Smooth muscle cell (in vitro differentiated cells): ENCODE measurements around the gene PHACTR2. TPM values are rescaled to one million over a fixed set of nuclear protein-coding genes. Genes with fewer than 3 reads are reported as not detected.
"Not testable (repeated sequence)": the region's sequence is repeated elsewhere in the genome, so short reads cannot be mapped to it uniquely, and the experiment has no call there.

Experiments used
- DNase-seq: peaks from one replicate; lab custom pipeline; 2025; ENCODE audit not compliant: unreplicated experiment; lab: John Stamatoyannopoulos, UW
- H2AFZ ChIP-seq: fragments of 200-600 bp; sonication (generic); 2 replicates; pipeline ENCODE4 v1.6.0; 2016; ENCODE audit warnings: antibody characterized with exemption, low read depth, mild to moderate bottlenecking
- H3F3A ChIP-seq: fragments of 200-600 bp; sonication (generic); 2 replicates; pipeline ENCODE4 v1.6.0; 2017; ENCODE audit warnings: antibody characterized with exemption, low read depth
- H3K27ac ChIP-seq: fragments of 200-600 bp; sonication (generic); 2 replicates; pipeline ENCODE4 v1.5.1; 2016; ENCODE audit warnings: low read depth, mild to moderate bottlenecking
- H3K27me3 ChIP-seq: fragments of 200-600 bp; sonication (generic); 2 replicates; pipeline ENCODE4 v1.6.1; 2016; ENCODE audit warnings: low read depth, mild to moderate bottlenecking
- H3K36me3 ChIP-seq: fragments of 200-600 bp; sonication (generic); 2 replicates; pipeline ENCODE4 v1.5.1; 2016; ENCODE audit warnings: low read depth
- H3K4me1 ChIP-seq: fragments of 200-600 bp; sonication (generic); 2 replicates; pipeline ENCODE4 v1.5.1; 2016; ENCODE audit warnings: low read depth
- H3K4me2 ChIP-seq: fragments of 200-600 bp; sonication (generic); 2 replicates; pipeline ENCODE4 v1.6.0; 2016; ENCODE audit warnings: mild to moderate bottlenecking
- H3K4me3 ChIP-seq: fragments of 200-600 bp; sonication (generic); 2 replicates; pipeline ENCODE4 v1.5.1; 2016; ENCODE audit warnings: mild to moderate bottlenecking
- H3K79me2 ChIP-seq: fragments of 200-600 bp; sonication (generic); 2 replicates; pipeline ENCODE4 v1.6.0; 2016; ENCODE audit warnings: low read depth, mild to moderate bottlenecking
- H3K9ac ChIP-seq: fragments of 200-600 bp; sonication (generic); 2 replicates; pipeline ENCODE4 v1.6.0; 2016; ENCODE audit warnings: low read depth
- H3K9me3 ChIP-seq: fragments of 200-600 bp; sonication (generic); replicated peaks from 2 replicates; pipeline ENCODE4 v1.5.1; 2016; ENCODE audit warnings: low read depth
- H4K20me1 ChIP-seq: fragments of 200-600 bp; sonication (generic); 2 replicates; pipeline ENCODE4 v1.6.0; 2016; ENCODE audit warnings: low read depth
- WGBS: methylation state at CpG from one replicate; pipeline ENCODE4 v1.1.7; 2016; ENCODE audit warnings: low lambda C conversion rate; 5-methylcytosine and 5-hydroxymethylcytosine counted together
- polyA plus RNA-seq: library from polyadenylated mRNA; unstranded; fragments of >200 nt; fragmentation: Nextera tagmentation; extraction: Ambion mirVana; gene quantifications from 2 replicates; pipeline ENCODE4 v1.2.1, GENCODE V29; 2016
- total RNA-seq: library from RNA; depleted of rRNA; stranded (reverse); fragments of >200 nt; gene quantifications from 2 replicates; pipeline ENCODE4 v1.2.3, GENCODE V29; 2014
- TF ChIP-seq, protein P1 (sequence below): fragments of 200-600 bp; sonication (generic); IDR thresholded peaks from 2 replicates; pipeline ENCODE4 v1.5.1; 2017; ENCODE audit warnings: borderline replicate concordance, mild to moderate bottlenecking, antibody characterized with exemption; ENCODE audit not compliant: insufficient read depth, poor library complexity, severe bottlenecking

Gene PHACTR2
- total and polyA plus RNA-seq, 2 experiments from 2014 or later, result 62.7 to 80.4 TPM

DNA sequence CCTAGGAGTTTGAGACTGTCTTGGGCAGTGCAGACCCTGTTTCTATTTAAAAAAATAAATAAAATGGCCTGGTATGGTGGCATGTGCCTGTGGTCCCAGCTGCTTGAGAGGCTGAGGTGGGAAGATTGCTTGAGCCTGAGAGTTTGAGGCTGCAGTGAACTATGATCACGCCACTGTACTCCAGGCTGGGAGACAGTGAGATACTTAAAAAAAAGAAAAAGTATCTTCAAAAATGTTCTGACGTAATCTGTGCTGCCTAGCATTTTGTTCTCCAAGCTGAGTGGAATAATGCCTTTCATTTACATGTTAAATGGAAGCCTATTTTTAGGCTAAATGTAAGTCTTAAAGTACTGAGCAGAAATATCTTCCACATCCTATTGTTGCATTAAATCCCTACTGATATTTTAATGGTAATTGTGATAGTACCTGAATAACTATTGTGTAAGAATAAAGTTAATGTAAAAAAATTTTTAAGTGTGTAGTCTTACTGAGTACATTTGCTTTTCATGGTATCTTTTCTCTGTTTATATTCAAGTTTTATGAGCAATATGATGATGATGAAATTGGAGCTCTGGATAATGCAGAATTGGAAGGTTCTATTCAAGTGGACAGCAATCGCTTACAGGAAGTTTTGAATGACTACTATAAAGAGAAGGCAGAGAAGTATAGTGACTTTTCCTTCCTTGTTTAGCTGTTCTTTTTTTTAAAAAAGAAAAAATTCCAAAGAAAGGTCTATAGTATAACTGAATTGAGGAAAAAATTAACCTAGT, 182.3 kb downstream of the PHACTR2 start:
- H3K36me3 ChIP-seq, result peaks cover 81% of the 10 kb centered on the region
- H4K20me1 ChIP-seq, result no peaks in the 10 kb centered on the region
- no peak overlapping the region for H3K27ac ChIP-seq
- no peaks in the 10 kb centered on the region for H3K9me3 ChIP-seq
- TF ChIP-seq, protein P1, sequence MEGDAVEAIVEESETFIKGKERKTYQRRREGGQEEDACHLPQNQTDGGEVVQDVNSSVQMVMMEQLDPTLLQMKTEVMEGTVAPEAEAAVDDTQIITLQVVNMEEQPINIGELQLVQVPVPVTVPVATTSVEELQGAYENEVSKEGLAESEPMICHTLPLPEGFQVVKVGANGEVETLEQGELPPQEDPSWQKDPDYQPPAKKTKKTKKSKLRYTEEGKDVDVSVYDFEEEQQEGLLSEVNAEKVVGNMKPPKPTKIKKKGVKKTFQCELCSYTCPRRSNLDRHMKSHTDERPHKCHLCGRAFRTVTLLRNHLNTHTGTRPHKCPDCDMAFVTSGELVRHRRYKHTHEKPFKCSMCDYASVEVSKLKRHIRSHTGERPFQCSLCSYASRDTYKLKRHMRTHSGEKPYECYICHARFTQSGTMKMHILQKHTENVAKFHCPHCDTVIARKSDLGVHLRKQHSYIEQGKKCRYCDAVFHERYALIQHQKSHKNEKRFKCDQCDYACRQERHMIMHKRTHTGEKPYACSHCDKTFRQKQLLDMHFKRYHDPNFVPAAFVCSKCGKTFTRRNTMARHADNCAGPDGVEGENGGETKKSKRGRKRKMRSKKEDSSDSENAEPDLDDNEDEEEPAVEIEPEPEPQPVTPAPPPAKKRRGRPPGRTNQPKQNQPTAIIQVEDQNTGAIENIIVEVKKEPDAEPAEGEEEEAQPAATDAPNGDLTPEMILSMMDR, result no peak
- no peak overlapping the region for H3K4me2 ChIP-seq
- H3F3A ChIP-seq, result no peaks in the 10 kb centered on the region
- DNase-seq, result no peak
- no peaks in the 10 kb centered on the region for H3K27me3 ChIP-seq
- no peak overlapping the region for H2AFZ ChIP-seq
- no peak overlapping the region for H3K4me3 ChIP-seq
- H3K79me2 ChIP-seq, result peaks cover 3% of the 10 kb centered on the region
- no peak overlapping the region for H3K9ac ChIP-seq
- no peaks in the 10 kb centered on the region for H3K4me1 ChIP-seq
- 82% methylated on average over 3 of the region's 3 CpGs for WGBS

DNA sequence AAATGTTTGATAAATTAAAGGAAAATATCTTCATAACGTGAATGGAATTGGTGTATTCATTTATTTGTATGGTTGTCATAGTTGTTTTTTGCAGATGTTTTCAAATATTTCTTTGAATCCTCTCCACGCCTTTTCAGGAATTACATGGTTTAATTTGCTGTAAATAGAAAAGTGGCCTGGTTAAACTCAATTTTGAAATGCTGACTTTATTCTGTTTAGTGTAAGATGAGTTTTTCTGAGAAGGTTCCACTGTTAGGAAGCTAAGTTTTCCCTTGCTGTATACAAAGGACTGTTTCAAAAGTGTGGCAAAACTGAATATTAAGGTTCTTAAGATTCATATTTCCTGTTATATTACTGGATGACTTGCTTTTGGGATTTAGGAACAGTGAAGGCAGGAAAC, 186.0 kb downstream of the PHACTR2 start:
- no peak overlapping the region for H2AFZ ChIP-seq
- no peaks in the 10 kb centered on the region for H3F3A ChIP-seq
- H3K9me3 ChIP-seq, result no peaks in the 10 kb centered on the region
- peak overlapping the region; percentile 20 for H3K27ac ChIP-seq
- no peak overlapping the region for H3K4me3 ChIP-seq
- no peak overlapping the region for H3K4me2 ChIP-seq
- no peaks in the 10 kb centered on the region for H4K20me1 ChIP-seq
- H3K79me2 ChIP-seq, result no peaks in the 10 kb centered on the region
- no peaks in the 10 kb centered on the region for H3K27me3 ChIP-seq
- WGBS, result 78% methylated on average over 2 of the region's 2 CpGs
- no peak overlapping the region for H3K9ac ChIP-seq
- H3K4me1 ChIP-seq, result no peaks in the 10 kb centered on the region
- H3K36me3 ChIP-seq, result peaks cover 54% of the 10 kb centered on the region
- TF ChIP-seq, protein P1, result no peak
- no peak for DNase-seq

DNA sequence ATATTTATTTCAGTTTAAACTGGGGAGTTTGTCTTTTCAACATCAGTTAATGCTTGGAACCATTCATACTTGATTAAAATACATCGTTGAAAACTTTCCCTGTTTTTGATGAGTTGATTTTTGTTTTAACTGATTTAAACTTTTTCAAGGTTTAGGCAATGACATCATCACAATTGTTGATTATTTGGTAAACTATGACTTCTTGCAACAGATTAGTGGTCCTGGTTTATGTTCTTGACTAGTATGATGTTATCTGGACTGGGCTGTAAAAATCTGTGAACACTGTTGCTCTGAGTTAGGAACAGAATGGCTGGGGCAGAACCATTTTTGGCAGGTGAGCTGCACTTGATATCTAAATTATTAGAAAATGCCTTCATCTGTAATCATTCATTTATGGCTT, 186.5 kb downstream of the PHACTR2 start, which contains the start of gene ZC2HC1B:
Gene ZC2HC1B (plus strand): TSS at position 241 of the 400 bp plus-strand sequence. CDS start 66 bp downstream, at position 307.
- no peaks in the 10 kb centered on the region for H3F3A ChIP-seq
- H3K4me1 ChIP-seq, result no peaks in the 10 kb centered on the region
- peak within 1 kb of the TSS; percentile 20 for H3K27ac ChIP-seq
- H3K9ac ChIP-seq, result no peak within 1 kb of the TSS
- H2AFZ ChIP-seq, result no peak within 1 kb of the TSS
- peaks cover 50% of the 10 kb centered on the region for H3K36me3 ChIP-seq
- WGBS, result 86% methylated on average over 1 of the region's 1 CpG
- no peak for DNase-seq
- TF ChIP-seq, protein P1, result no peak
- no peaks in the 10 kb centered on the region for H3K79me2 ChIP-seq
- H3K9me3 ChIP-seq, result no peaks in the 10 kb centered on the region
- no peak within 1 kb of the TSS for H3K4me3 ChIP-seq
- no peak within 1 kb of the TSS for H3K4me2 ChIP-seq
- no peaks in the 10 kb centered on the region for H3K27me3 ChIP-seq
- H4K20me1 ChIP-seq, result no peaks in the 10 kb centered on the region

DNA sequence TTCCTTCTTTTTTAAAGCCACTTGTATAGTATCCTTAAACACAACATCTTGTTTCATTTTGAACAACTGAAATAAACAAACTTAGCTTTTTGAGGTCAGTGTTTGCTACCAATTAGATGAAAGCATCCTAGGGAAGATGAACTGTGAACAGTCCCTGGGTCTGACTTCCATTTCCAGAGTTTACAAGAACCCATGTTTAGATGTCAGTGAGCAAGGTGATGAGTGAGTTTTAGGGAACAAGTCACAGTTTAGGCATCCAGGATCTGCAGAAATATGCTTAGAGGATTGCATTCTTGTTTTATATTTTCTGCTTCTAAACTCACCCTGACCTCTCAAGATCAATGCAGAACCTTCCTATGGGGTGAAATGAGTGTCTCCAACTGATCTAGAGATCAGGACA, 189.5 kb downstream of the PHACTR2 start:
- no peak overlapping the region for H3K4me2 ChIP-seq
- DNase-seq, result no peak

DNA sequence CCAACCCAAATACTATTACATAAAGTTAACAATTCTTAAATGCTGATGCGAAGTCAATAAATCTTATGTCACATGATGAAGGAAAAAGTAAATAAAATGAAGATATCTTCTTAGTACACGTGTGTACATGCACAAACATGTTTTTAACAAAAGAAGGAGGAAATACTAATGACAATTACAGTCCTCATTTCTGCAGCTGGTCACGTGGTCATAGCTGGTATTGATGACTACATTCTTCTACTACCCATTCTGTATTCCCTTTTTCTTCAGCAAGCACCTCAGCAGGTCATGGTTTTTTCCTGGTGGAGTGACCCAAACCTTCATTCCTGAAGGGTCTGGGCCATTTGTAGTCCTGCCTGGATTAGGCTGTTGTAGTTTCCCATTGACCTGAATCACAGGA, 191.0 kb downstream of the PHACTR2 start:
- H3K4me3 ChIP-seq, H3K27me3 ChIP-seq, H3K79me2 ChIP-seq, H3K9ac ChIP-seq, H3K36me3 ChIP-seq, H3K9me3 ChIP-seq, DNase-seq, H3F3A ChIP-seq, H2AFZ ChIP-seq, H3K27ac ChIP-seq, H3K4me2 ChIP-seq, H3K4me1 ChIP-seq, H4K20me1 ChIP-seq: not testable (repeated sequence)
- WGBS, result 99% methylated on average over 3 of the region's 3 CpGs

More for the DNA sequence above, 189.5 kb downstream of the PHACTR2 start:
- no peak overlapping the region for H3K9ac ChIP-seq
- TF ChIP-seq, protein P1, result no peak
- no peaks in the 10 kb centered on the region for H3K9me3 ChIP-seq
- peaks cover 22% of the 10 kb centered on the region for H3K36me3 ChIP-seq
- H3K27me3 ChIP-seq, result no peaks in the 10 kb centered on the region
- no peak overlapping the region for H3K4me3 ChIP-seq
- H3K79me2 ChIP-seq, result no peaks in the 10 kb centered on the region
- no peak overlapping the region for H3K27ac ChIP-seq
- H2AFZ ChIP-seq, result no peak overlapping the region
- no peaks in the 10 kb centered on the region for H3F3A ChIP-seq
- H3K4me1 ChIP-seq, result no peaks in the 10 kb centered on the region
- no peaks in the 10 kb centered on the region for H4K20me1 ChIP-seq
